PC-3 (cell line): Measurements from ENCODE around the gene CDK14. TPM values are rescaled to one million over a fixed set of nuclear protein-coding genes. Genes with fewer than 3 reads are reported as not detected.
"Not testable (repeated sequence)": the region's sequence is repeated elsewhere in the genome, so short reads cannot be mapped to it uniquely, and the experiment has no call there.

Experiments used
- ATAC-seq: fragments of 200-7000 bp; cut with Tn5 transposase; 2 replicates; pipeline ENCODE4 v1.9.1; 2020; ENCODE audit warnings: mild to moderate bottlenecking, moderate library complexity
- BruUV-seq: library from RNA; stranded (reverse); fragments of 400-500 nt; replicated peaks from 2 replicates; lab custom pipeline; 2021; lab: Mats Ljungman, UMichigan
- CTCF ChIA-PET: fragments of 300-600 bp; sonication (Branson Sonifier 250); formaldehyde crosslinking; loops from one replicate; lab custom pipeline; 2022; ENCODE audit warnings: antibody characterized with exemption; lab: Charles Lee
- POLR2A ChIA-PET: fragments of 300-600 bp; sonication (Branson Sonifier 250); formaldehyde crosslinking; loops from one replicate; lab custom pipeline; 2022; ENCODE audit warnings: antibody characterized with exemption; ENCODE audit not compliant: unreplicated experiment; lab: Charles Lee
- DNase-seq: peaks from one replicate; pipeline ENCODE4 v3.0.0-alpha.2; 2015
- H2AFZ ChIP-seq: fragments of 300-600 bp; sonication (generic); 2 replicates; pipeline ENCODE4 v1.6.0; 2016; ENCODE audit warnings: antibody characterized with exemption, low read length
- H3F3A ChIP-seq: fragments of 300-600 bp; sonication (generic); one replicate; pipeline ENCODE4 v1.6.0; 2017; ENCODE audit warnings: antibody characterized with exemption, low read length, control low read depth, mild to moderate bottlenecking; ENCODE audit not compliant: unreplicated experiment
- H3K27ac ChIP-seq: fragments of 300-600 bp; sonication (generic); 2 replicates; pipeline ENCODE4 v1.5.1; 2016; ENCODE audit warnings: mild to moderate bottlenecking, low read length
- H3K27me3 ChIP-seq: fragments of 300-600 bp; sonication (generic); 2 replicates; pipeline ENCODE4 v1.6.1; 2016; ENCODE audit warnings: low read length, mixed read lengths
- H3K36me3 ChIP-seq: fragments of 300-600 bp; sonication (generic); 2 replicates; pipeline ENCODE4 v1.6.1; 2016; ENCODE audit warnings: low read depth, mixed run types, low read length, mixed read lengths
- H3K4me1 ChIP-seq: fragments of 300-600 bp; sonication (generic); 2 replicates; pipeline ENCODE4 v1.5.1; 2016; ENCODE audit warnings: low read length; ENCODE audit not compliant: insufficient read depth
- H3K4me2 ChIP-seq: fragments of 300-600 bp; sonication (generic); 2 replicates; pipeline ENCODE4 v1.6.0; 2016; ENCODE audit warnings: low read length
- H3K4me3 ChIP-seq: fragments of 300-600 bp; sonication (generic); 2 replicates; pipeline ENCODE4 v1.5.1; 2016; ENCODE audit warnings: mild to moderate bottlenecking, low read length, mixed read lengths
- H3K79me2 ChIP-seq: fragments of 300-600 bp; sonication (generic); 2 replicates; pipeline ENCODE4 v1.6.1; 2017; ENCODE audit warnings: low read length, mixed read lengths
- H3K9ac ChIP-seq: fragments of 300-600 bp; sonication (generic); 2 replicates; pipeline ENCODE4 v1.6.0; 2016; ENCODE audit warnings: mild to moderate bottlenecking, low read length
- H3K9me2 ChIP-seq: fragments of 300-600 bp; sonication (generic); replicated peaks from 2 replicates; pipeline ENCODE4 v1.6.1; 2016; ENCODE audit warnings: mixed run types, low read length, mixed read lengths
- H3K9me3 ChIP-seq: fragments of 300-600 bp; sonication (generic); 2 replicates; pipeline ENCODE4 v1.6.1; 2016; ENCODE audit warnings: low read length, mixed read lengths
- H4K20me1 ChIP-seq: fragments of 300-600 bp; sonication (generic); 2 replicates; pipeline ENCODE4 v1.6.1; 2016; ENCODE audit warnings: low read length, mixed read lengths
- EZH2 ChIP-seq: fragments of 300-600 bp; sonication (generic); IDR thresholded peaks from one replicate; pipeline ENCODE4 v1.6.1; 2017; ENCODE audit warnings: antibody characterized with exemption, mild to moderate bottlenecking, low read length; ENCODE audit not compliant: unreplicated experiment
- EZH2phosphoT487 ChIP-seq: fragments of 300-600 bp; sonication (generic); IDR thresholded peaks from 2 replicates; pipeline ENCODE4 v1.6.1; 2018; ENCODE audit warnings: mild to moderate bottlenecking, antibody characterized with exemption, low read length, borderline replicate concordance
- intact Hi-C: fragments of 100-400 bp; cut with micrococcal nuclease; formaldehyde crosslinking; loops from 2 replicates; pipeline ENCODE4 v1.9.0; 2023
- total RNA-seq: library from RNA; depleted of rRNA; stranded (reverse); fragments of >200 nt; gene quantifications from 2 replicates; pipeline ENCODE4 v1.2.3, GENCODE V29; 2014
- TF ChIP-seq, protein P1 (sequence below): fragments of 300-600 bp; sonication (generic); conservative IDR thresholded peaks from 2 replicates; pipeline ENCODE4 v1.5.1; 2017; ENCODE audit warnings: antibody characterized with exemption, low read depth, mild to moderate bottlenecking, low read length

The CDK14 gene
- total RNA-seq, 1 experiment from 2014 or later, result 8.2 TPM

DNA sequence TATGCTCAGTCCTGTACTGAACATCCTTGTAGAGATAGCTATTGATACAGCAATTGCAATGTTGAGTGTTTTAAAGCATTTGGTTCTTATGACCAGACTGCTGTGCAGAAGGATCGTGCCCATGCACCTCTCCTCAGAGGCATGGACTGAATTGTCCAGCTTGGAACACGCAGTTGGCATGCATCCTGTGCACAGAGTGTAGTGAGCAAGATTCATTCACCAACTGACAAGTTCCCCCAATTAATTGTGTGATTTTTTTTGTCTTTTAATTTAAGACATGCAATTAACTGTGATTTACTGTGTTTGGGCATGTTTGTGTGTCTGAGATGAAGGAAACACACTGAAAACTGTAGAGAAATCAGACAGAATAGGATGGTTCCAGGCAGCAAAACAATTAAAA is 323.7 kb downstream of the CDK14 start:
- no peaks in the 10 kb centered on the region for H3F3A ChIP-seq
- peaks cover 8% of the 10 kb centered on the region; the same call in 1 of the 2 replicates for H3K4me1 ChIP-seq
- H3K9me3 ChIP-seq, result no peaks in the 10 kb centered on the region
- no peak overlapping the region for H3K4me2 ChIP-seq
- no peak overlapping the region for H2AFZ ChIP-seq
- H3K4me3 ChIP-seq, result no peak overlapping the region
- TF ChIP-seq EZH2phosphoT487 (no peak), EZH2 (no peak)
- TF ChIP-seq, protein P1, sequence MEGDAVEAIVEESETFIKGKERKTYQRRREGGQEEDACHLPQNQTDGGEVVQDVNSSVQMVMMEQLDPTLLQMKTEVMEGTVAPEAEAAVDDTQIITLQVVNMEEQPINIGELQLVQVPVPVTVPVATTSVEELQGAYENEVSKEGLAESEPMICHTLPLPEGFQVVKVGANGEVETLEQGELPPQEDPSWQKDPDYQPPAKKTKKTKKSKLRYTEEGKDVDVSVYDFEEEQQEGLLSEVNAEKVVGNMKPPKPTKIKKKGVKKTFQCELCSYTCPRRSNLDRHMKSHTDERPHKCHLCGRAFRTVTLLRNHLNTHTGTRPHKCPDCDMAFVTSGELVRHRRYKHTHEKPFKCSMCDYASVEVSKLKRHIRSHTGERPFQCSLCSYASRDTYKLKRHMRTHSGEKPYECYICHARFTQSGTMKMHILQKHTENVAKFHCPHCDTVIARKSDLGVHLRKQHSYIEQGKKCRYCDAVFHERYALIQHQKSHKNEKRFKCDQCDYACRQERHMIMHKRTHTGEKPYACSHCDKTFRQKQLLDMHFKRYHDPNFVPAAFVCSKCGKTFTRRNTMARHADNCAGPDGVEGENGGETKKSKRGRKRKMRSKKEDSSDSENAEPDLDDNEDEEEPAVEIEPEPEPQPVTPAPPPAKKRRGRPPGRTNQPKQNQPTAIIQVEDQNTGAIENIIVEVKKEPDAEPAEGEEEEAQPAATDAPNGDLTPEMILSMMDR, result no peak
- H3K9ac ChIP-seq, result no peak overlapping the region
- BruUV-seq, result no TSS peak
- CTCF ChIA-PET, result no interaction called here
- intact Hi-C loops, result no loop called here
- no peaks in the 10 kb centered on the region for H3K9me2 ChIP-seq
- no peaks in the 10 kb centered on the region for H3K79me2 ChIP-seq
- H4K20me1 ChIP-seq, result no peaks in the 10 kb centered on the region
- no peak for ATAC-seq
- no peak overlapping the region for H3K27ac ChIP-seq
- no peaks in the 10 kb centered on the region for H3K27me3 ChIP-seq
- no peak for DNase-seq
- H3K36me3 ChIP-seq, result no peaks in the 10 kb centered on the region
- POLR2A ChIA-PET, result no interaction called here

DNA sequence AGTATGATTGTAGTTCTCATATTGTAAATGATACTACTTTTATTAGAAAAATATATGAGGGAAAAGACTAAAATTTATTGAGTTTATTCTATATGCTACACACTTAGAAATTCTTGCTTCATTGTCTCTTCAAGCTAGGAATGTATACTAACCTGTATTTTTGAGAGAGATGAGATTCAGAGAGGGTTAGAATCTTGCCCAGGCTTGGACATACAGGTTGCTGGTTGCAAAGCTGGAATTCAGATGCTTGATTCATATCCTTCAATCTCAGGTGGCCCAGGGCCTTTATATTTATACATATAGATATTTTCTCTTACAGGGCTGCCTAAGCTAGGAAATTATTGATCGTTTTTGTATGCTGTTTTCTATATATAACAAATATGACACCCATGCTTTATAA is 324.2 kb downstream of the CDK14 start:
- BruUV-seq, result no TSS peak
- intact Hi-C loops, result no loop called here
- Histone ChIP-seq H2AFZ (no peak overlapping the region), H3K9ac (no peak overlapping the region), H3F3A (no peaks in the 10 kb centered on the region), H3K9me3 (no peaks in the 10 kb centered on the region), H3K4me1 (peaks cover 8% of the 10 kb centered on the region; the same call in 1 of the 2 replicates), H3K9me2 (no peaks in the 10 kb centered on the region), H3K36me3 (no peaks in the 10 kb centered on the region), H4K20me1 (no peaks in the 10 kb centered on the region), H3K4me2 (no peak overlapping the region), H3K27me3 (no peaks in the 10 kb centered on the region), H3K4me3 (no peak overlapping the region), H3K27ac (no peak overlapping the region), H3K79me2 (no peaks in the 10 kb centered on the region)
- TF ChIP-seq EZH2, result no peak
- no peak for TF ChIP-seq EZH2phosphoT487
- TF ChIP-seq, protein P1, result no peak
- POLR2A ChIA-PET, result no interaction called here
- ATAC-seq (no peak), DNase-seq (no peak)
- CTCF ChIA-PET, result no interaction called here

DNA sequence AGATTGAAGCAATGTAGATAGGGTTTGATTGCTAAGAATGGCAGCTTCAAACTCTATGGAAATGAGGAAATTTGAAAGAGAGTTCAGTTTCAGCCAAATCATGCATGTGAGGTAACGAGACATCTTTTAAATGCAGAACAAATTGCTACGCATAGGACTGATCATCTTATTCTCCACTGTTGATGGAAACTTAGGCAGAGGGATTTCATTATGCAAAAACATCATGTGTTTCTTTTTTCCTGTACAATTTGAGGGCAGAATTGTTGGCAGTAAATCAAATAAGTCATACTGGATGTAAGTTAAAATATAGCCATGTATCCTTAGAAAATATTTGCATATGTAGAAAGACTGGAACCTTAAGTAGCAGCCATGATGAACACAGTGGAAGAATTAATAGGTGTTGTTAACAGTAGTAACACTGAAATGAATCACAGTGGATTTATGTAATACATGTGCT is 327.4 kb downstream of the CDK14 start:
- no peaks in the 10 kb centered on the region for H3K36me3 ChIP-seq
- TF ChIP-seq EZH2phosphoT487, result no peak
- no peak for TF ChIP-seq EZH2
- TF ChIP-seq, protein P1, result no peak
- no peaks in the 10 kb centered on the region for H3K27me3 ChIP-seq
- H3K9me2 ChIP-seq, result no peaks in the 10 kb centered on the region
- H3K9ac ChIP-seq, result no peak overlapping the region
- POLR2A ChIA-PET, result no interaction called here
- no peak overlapping the region for H3K4me2 ChIP-seq
- ATAC-seq, result no peak
- CTCF ChIA-PET, result no interaction called here
- H3K9me3 ChIP-seq, result no peaks in the 10 kb centered on the region
- no peaks in the 10 kb centered on the region for H3K79me2 ChIP-seq
- DNase-seq, result no peak
- H3K27ac ChIP-seq, result no peak overlapping the region
- BruUV-seq, result no TSS peak
- no peak overlapping the region for H3K4me3 ChIP-seq
- peaks cover 5% of the 10 kb centered on the region; the same call in 1 of the 2 replicates for H3K4me1 ChIP-seq
- no peak overlapping the region for H2AFZ ChIP-seq
- H3F3A ChIP-seq, result no peaks in the 10 kb centered on the region
- H4K20me1 ChIP-seq, result no peaks in the 10 kb centered on the region
- intact Hi-C loops, result no loop called here

DNA sequence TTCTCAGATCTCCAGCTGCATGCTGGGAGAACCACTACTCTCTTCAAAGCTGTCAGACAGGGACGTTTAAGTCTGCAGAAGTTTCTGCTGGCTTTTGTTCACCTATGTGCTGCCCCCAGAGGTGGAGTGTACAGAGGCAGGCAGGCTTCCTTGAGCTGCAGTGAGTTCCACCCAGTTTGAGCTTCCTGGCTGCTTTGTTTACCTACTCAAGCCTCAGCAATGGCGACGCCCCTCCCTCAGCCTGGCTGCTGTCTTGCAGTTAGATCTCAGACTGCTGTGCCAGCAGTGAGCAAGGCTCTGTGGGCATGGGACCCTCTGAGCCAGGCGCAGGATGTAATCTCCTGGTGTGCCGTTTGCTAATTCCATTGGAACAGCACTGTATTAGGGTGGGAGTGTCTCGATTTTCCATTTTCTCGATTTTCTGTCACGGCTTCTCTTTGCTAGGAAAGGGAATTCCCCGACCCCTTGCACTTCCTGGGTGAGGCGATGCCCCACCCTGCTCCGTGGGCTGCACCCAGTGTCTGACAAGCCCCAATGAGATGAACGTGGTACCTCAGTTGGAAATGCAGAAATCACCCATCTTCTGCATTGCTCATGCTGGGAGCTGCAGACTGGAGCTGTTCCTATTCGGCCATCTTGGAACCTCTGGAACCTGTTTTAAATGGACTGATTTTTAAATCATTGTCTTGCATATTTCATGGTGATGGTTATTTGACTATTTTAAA is 332.7 kb downstream of the CDK14 start:
- H3K36me3 ChIP-seq, BruUV-seq, H3K9me3 ChIP-seq, H4K20me1 ChIP-seq, intact Hi-C loops, H3K4me3 ChIP-seq, H3K9ac ChIP-seq, H3K4me1 ChIP-seq, H3K27me3 ChIP-seq, H3K79me2 ChIP-seq, H3K4me2 ChIP-seq, POLR2A ChIA-PET, H3K9me2 ChIP-seq, H3F3A ChIP-seq, H3K27ac ChIP-seq: not testable (repeated sequence)
- ATAC-seq (peak; percentile 58), DNase-seq (peak; percentile 56)
- CTCF ChIA-PET, result interaction anchor here (0.6 kb wide), 1 partner anchor 54 kb away, joined by 5 read pairs; no protein-coding TSS in a partner anchor
- 0 out of 2 replicates have a peak overlapping the region, but pooled peaks have one; percentile 38 for H2AFZ ChIP-seq
